Thyroid gland (tissue), 4 donors: Measurements from ENCODE around the gene ADCY4.

Experiments
- CTCF ChIP-seq, 6 experiments: fragments of 200-600 bp in 3 of 6; fragments of 450-650 bp in 3 of 6; sonication (generic) in 3 of 6; IDR thresholded peaks; one replicate each; pipeline ENCODE4 v1.5.1; 2016 to 2019; ENCODE audit warnings: antibody characterized with exemption in 6 of 6, mild to moderate bottlenecking in 2 of 6, inconsistent platforms in 1 of 6, moderate library complexity in 1 of 6
- POLR2A ChIP-seq, 2 donors: fragments of 450-650 bp; IDR thresholded peaks; one replicate each; pipeline ENCODE4 v1.6.1; 2017; ENCODE audit warnings: antibody characterized with exemption in 2 of 2, mild to moderate bottlenecking in 2 of 2, moderate library complexity in 1 of 2

GRCh38 chr14:24381363-24382063, 46.6 kb upstream of the ADCY4 start:
- TF ChIP-seq CTCF (IDR thresholded peaks at IDR 0.05) (no peak), POLR2A (IDR thresholded peaks at IDR 0.05) (no peak)
